Ishikawa (cell line): Measurements from ENCODE around the gene SCRN2.

ENCODE experiments used
- CREB1 ChIP-seq: IDR thresholded peaks from 2 replicates; pipeline ENCODE4 v1.6.1; 2012; ENCODE audit warnings: low read depth
- EP300 ChIP-seq: IDR thresholded peaks from 2 replicates; pipeline ENCODE4 v1.6.1; 2012; ENCODE audit warnings: borderline replicate concordance
- TCF12 ChIP-seq: IDR thresholded peaks from 2 replicates; pipeline ENCODE4 v1.6.1; 2012; ENCODE audit warnings: low read depth

GRCh38 chr17:47882247-47882646 is 41.2 kb upstream of the SCRN2 start:
- TF ChIP-seq EP300 (no peak), CREB1 (no peak), TCF12 (no peak)
